Neuron (in vitro differentiated cells): ENCODE results near the gene FHOD3.

Experiments used
- H2AFZ ChIP-seq: one replicate; pipeline ENCODE4 v1.6.1; 2013; ENCODE audit warnings: low read depth, mild to moderate bottlenecking, inconsistent platforms, low read length, moderate library complexity
- H3K27me3 ChIP-seq: one replicate; pipeline ENCODE4 v1.6.1; 2013; ENCODE audit warnings: low read length; ENCODE audit not compliant: insufficient read depth
- H3K36me3 ChIP-seq: one replicate; pipeline ENCODE4 v1.6.1; 2013; ENCODE audit warnings: low read length; ENCODE audit not compliant: insufficient read depth
- H3K4me1 ChIP-seq: one replicate; pipeline ENCODE4 v1.6.1; 2013; ENCODE audit warnings: low read length; ENCODE audit not compliant: insufficient read depth
- H3K4me3 ChIP-seq: 2 replicates; pipeline ENCODE4 v1.5.1; 2013; ENCODE audit warnings: mild to moderate bottlenecking, low read length, moderate library complexity
- H3K9me3 ChIP-seq: one replicate; pipeline ENCODE4 v1.6.1; 2013; ENCODE audit warnings: low read length

The FHOD3 gene

GRCh38 chr18:36818652-36819051, 521.1 kb downstream of the FHOD3 start:
- Histone ChIP-seq H3K4me1 (no peaks in the 10 kb centered on the region), H3K27me3 (no peaks in the 10 kb centered on the region), H3K9me3 (peaks cover 2% of the 10 kb centered on the region), H3K4me3 (no peak overlapping the region), H3K36me3 (peaks cover 61% of the 10 kb centered on the region), H2AFZ (no peak overlapping the region)

- Histone ChIP-seq H3K36me3 (peaks cover 58% of the 10 kb centered on the region), H2AFZ (no peak overlapping the region), H3K27me3 (no peaks in the 10 kb centered on the region), H3K9me3 (peaks cover 2% of the 10 kb centered on the region), H3K4me1 (no peaks in the 10 kb centered on the region), H3K4me3 (no peak overlapping the region)
These were observed 522.1 kb downstream of the FHOD3 start for GRCh38 chr18:36819621-36820020.

GRCh38 chr18:36821681-36822080, 524.2 kb downstream of the FHOD3 start:
- Histone ChIP-seq H3K4me1 (no peaks in the 10 kb centered on the region), H3K36me3 (peaks cover 43% of the 10 kb centered on the region), H3K27me3 (no peaks in the 10 kb centered on the region), H3K4me3 (no peak overlapping the region), H3K9me3 (peaks cover 4% of the 10 kb centered on the region), H2AFZ (no peak overlapping the region)

GRCh38 chr18:36825526-36825925, 528.0 kb downstream of the FHOD3 start:
- H2AFZ ChIP-seq: no peak overlapping the region

GRCh38 chr18:36826556-36826955, 529.0 kb downstream of the FHOD3 start:
- Histone ChIP-seq H3K27me3 (no peaks in the 10 kb centered on the region), H3K9me3 (peaks cover 4% of the 10 kb centered on the region), H3K4me3 (no peak overlapping the region), H3K4me1 (peaks cover 11% of the 10 kb centered on the region), H3K36me3 (peaks cover 14% of the 10 kb centered on the region), H2AFZ (no peak overlapping the region)

More at GRCh38 chr18:36825526-36825925, 528.0 kb downstream of the FHOD3 start:
- Histone ChIP-seq H3K9me3 (peaks cover 4% of the 10 kb centered on the region), H3K36me3 (peaks cover 16% of the 10 kb centered on the region), H3K4me1 (peaks cover 11% of the 10 kb centered on the region), H3K27me3 (no peaks in the 10 kb centered on the region), H3K4me3 (no peak overlapping the region)

GRCh38 chr18:36828157-36828629, 530.7 kb downstream of the FHOD3 start:
- H3K4me3 ChIP-seq: peak overlapping the region; percentile 79
- H3K4me1 ChIP-seq: peaks cover 11% of the 10 kb centered on the region
- H3K27me3 ChIP-seq: no peaks in the 10 kb centered on the region
- peaks cover 3% of the 10 kb centered on the region for H3K9me3 ChIP-seq
- peak overlapping the region; percentile 69 for H2AFZ ChIP-seq
- H3K36me3 ChIP-seq: peaks cover 6% of the 10 kb centered on the region

- peak within 1 kb of the TSS; percentile 69 for H2AFZ ChIP-seq
- H3K4me1 ChIP-seq: peaks cover 11% of the 10 kb centered on the region
- peaks cover 2% of the 10 kb centered on the region for H3K9me3 ChIP-seq
- peaks cover 4% of the 10 kb centered on the region for H3K36me3 ChIP-seq
- peak within 1 kb of the TSS; percentile 79 for H3K4me3 ChIP-seq
- no peaks in the 10 kb centered on the region for H3K27me3 ChIP-seq
These were observed 531.3 kb downstream of the FHOD3 start, which contains the start of the genes KIAA1328 and TPGS2 for GRCh38 chr18:36828630-36829361. Gene KIAA1328, plus strand, starts transcription at chr18:36829127. Its CDS starts 12 bp downstream, at chr18:36829139. Gene TPGS2, minus strand, starts transcription at chr18:36829002. Its CDS starts 235 bp downstream, at chr18:36828767.
